HEK293 (cell line): ENCODE data around the gene ROR2.

Experiments used
- CTCF ChIA-PET: fragments of 350-600 bp; formaldehyde crosslinking; extraction: SDS; loops from one replicate; lab custom pipeline; 2021; ENCODE audit warnings: antibody characterized with exemption; lab: Yijun Ruan, JAX
- POLR2A ChIA-PET: fragments of 300-600 bp; formaldehyde crosslinking; extraction: SDS; loops from one replicate; lab custom pipeline; 2020; ENCODE audit warnings: antibody characterized with exemption, inconsistent platforms; lab: Yijun Ruan, JAX
- H3K27ac ChIP-seq: fragments of 200-500 bp; sonication (Bioruptor generic); 2 replicates; pipeline ENCODE4 v1.5.1; 2014; ENCODE audit warnings: low read depth, low read length, control low read depth, inconsistent platforms; ENCODE audit errors: extremely low read depth
- H3K36me3 ChIP-seq, 2 experiments: fragments of 200-500 bp in 1 of 2; sonication (Bioruptor generic) in 1 of 2; 1 replicate in 1 of 2; 2 replicates in 1 of 2; pipeline ENCODE4 v1.5.1; 2014 to 2017; ENCODE audit warnings: inconsistent platforms in 2 of 2, low read length in 2 of 2; ENCODE audit not compliant: control insufficient read depth in 2 of 2, insufficient read depth in 1 of 2
- H3K4me1 ChIP-seq: fragments of 200-500 bp; sonication (Bioruptor generic); 2 replicates; pipeline ENCODE4 v1.5.1; 2014; ENCODE audit warnings: mild to moderate bottlenecking, low read length, inconsistent platforms; ENCODE audit not compliant: control insufficient read depth, insufficient read depth
- H3K4me3 ChIP-seq: 2 replicates; pipeline ENCODE4 v1.5.1; 2011; ENCODE audit warnings: low read depth, mild to moderate bottlenecking, control low read depth, low read length, moderate library complexity
- H3K9me3 ChIP-seq: fragments of 200-500 bp; sonication (Bioruptor generic); 2 replicates; pipeline ENCODE4 v1.5.1; 2014; ENCODE audit warnings: low read depth, low read length, inconsistent platforms; ENCODE audit not compliant: control insufficient read depth, insufficient read depth
- ATF2 ChIP-seq: fragments of 450-650 bp; formaldehyde crosslinking; IDR thresholded peaks from 2 replicates; pipeline ENCODE4 v1.5.1; 2016; ENCODE audit warnings: missing biosample characterization, missing genetic modification characterization, low read depth
- BCL6B ChIP-seq: fragments of 450-650 bp; formaldehyde crosslinking; IDR thresholded peaks from 2 replicates; pipeline ENCODE4 v1.5.1; 2017; ENCODE audit warnings: missing biosample characterization, missing genetic modification characterization
- GFI1B ChIP-seq: fragments of 450-650 bp; formaldehyde crosslinking; IDR thresholded peaks from 2 replicates; pipeline ENCODE4 v1.5.1; 2016; ENCODE audit warnings: missing biosample characterization, missing genetic modification characterization
- IKZF3 ChIP-seq: fragments of 450-650 bp; IDR thresholded peaks from 2 replicates; pipeline ENCODE4 v1.5.0; 2018; ENCODE audit warnings: missing biosample characterization, mild to moderate bottlenecking, missing genetic modification characterization, moderate library complexity
- KLF1 ChIP-seq: fragments of 450-650 bp; formaldehyde crosslinking; IDR thresholded peaks from 2 replicates; pipeline ENCODE4 v1.5.1; 2016; ENCODE audit warnings: missing biosample characterization, missing genetic modification characterization
- KLF10 ChIP-seq: fragments of 450-650 bp; IDR thresholded peaks from 2 replicates; pipeline ENCODE4 v1.5.1; 2018; ENCODE audit warnings: missing biosample characterization, mild to moderate bottlenecking, missing genetic modification characterization
- MZF1 ChIP-seq: fragments of 450-650 bp; formaldehyde crosslinking; IDR thresholded peaks from 2 replicates; pipeline ENCODE4 v1.5.1; 2017; ENCODE audit warnings: missing biosample characterization, missing genetic modification characterization, borderline replicate concordance
- OSR2 ChIP-seq: fragments of 450-650 bp; formaldehyde crosslinking; IDR thresholded peaks from 2 replicates; pipeline ENCODE4 v1.5.1; 2016; ENCODE audit warnings: missing biosample characterization, missing genetic modification characterization
- PRDM4 ChIP-seq: fragments of 450-650 bp; formaldehyde crosslinking; IDR thresholded peaks from 2 replicates; pipeline ENCODE4 v1.5.1; 2017; ENCODE audit warnings: missing biosample characterization, missing genetic modification characterization
- RBAK ChIP-seq: fragments of 450-650 bp; formaldehyde crosslinking; IDR thresholded peaks from 2 replicates; pipeline ENCODE4 v1.5.1; 2016; ENCODE audit warnings: missing biosample characterization, missing genetic modification characterization
- REST ChIP-seq: fragments of 450-650 bp; formaldehyde crosslinking; IDR thresholded peaks from 2 replicates; pipeline ENCODE4 v1.5.1; 2016; ENCODE audit warnings: missing biosample characterization, missing genetic modification characterization
- SCRT2 ChIP-seq: fragments of 450-650 bp; formaldehyde crosslinking; IDR thresholded peaks from 2 replicates; pipeline ENCODE4 v1.5.1; 2016; ENCODE audit warnings: missing biosample characterization, missing genetic modification characterization
- SP7 ChIP-seq: fragments of 450-650 bp; formaldehyde crosslinking; IDR thresholded peaks from 2 replicates; pipeline ENCODE4 v1.5.1; 2016; ENCODE audit warnings: missing biosample characterization, missing genetic modification characterization
- ZFHX2 ChIP-seq: fragments of 450-650 bp; formaldehyde crosslinking; conservative IDR thresholded peaks from 2 replicates; pipeline ENCODE4 v1.5.1; 2016; ENCODE audit warnings: missing biosample characterization, missing genetic modification characterization
- ZNF175 ChIP-seq: fragments of 450-650 bp; formaldehyde crosslinking; IDR thresholded peaks from 2 replicates; pipeline ENCODE4 v1.5.1; 2016; ENCODE audit warnings: missing biosample characterization, missing genetic modification characterization
- ZNF248 ChIP-seq: fragments of 450-650 bp; formaldehyde crosslinking; IDR thresholded peaks from 2 replicates; pipeline ENCODE4 v1.5.1; 2017; ENCODE audit warnings: missing biosample characterization, missing genetic modification characterization
- ZNF354C ChIP-seq: fragments of 450-650 bp; formaldehyde crosslinking; IDR thresholded peaks from 2 replicates; pipeline ENCODE4 v1.5.1; 2016; ENCODE audit warnings: missing biosample characterization, missing genetic modification characterization, low read depth, borderline replicate concordance
- ZNF362 ChIP-seq: fragments of 450-650 bp; formaldehyde crosslinking; IDR thresholded peaks from 2 replicates; pipeline ENCODE4 v1.5.1; 2016; ENCODE audit warnings: missing biosample characterization, missing genetic modification characterization
- ZNF488 ChIP-seq: fragments of 450-650 bp; formaldehyde crosslinking; IDR thresholded peaks from 2 replicates; pipeline ENCODE4 v1.5.1; 2016; ENCODE audit warnings: missing biosample characterization, missing genetic modification characterization
- ZNF510 ChIP-seq: fragments of 450-650 bp; formaldehyde crosslinking; IDR thresholded peaks from 2 replicates; pipeline ENCODE4 v1.5.1; 2018; ENCODE audit warnings: mild to moderate bottlenecking, missing genetic modification characterization, missing biosample characterization; ENCODE audit not compliant: insufficient replicate concordance
- ZNF677 ChIP-seq: fragments of 450-650 bp; IDR thresholded peaks from 2 replicates; pipeline ENCODE4 v1.5.0; 2018; ENCODE audit warnings: missing biosample characterization, mild to moderate bottlenecking, missing genetic modification characterization, moderate library complexity
- ZNF791 ChIP-seq: fragments of 450-650 bp; formaldehyde crosslinking; IDR thresholded peaks from 2 replicates; pipeline ENCODE4 v1.5.1; 2016; ENCODE audit warnings: missing biosample characterization, missing genetic modification characterization
- ZSCAN5A ChIP-seq: fragments of 450-650 bp; formaldehyde crosslinking; IDR thresholded peaks from 2 replicates; pipeline ENCODE4 v1.5.1; 2016; ENCODE audit warnings: missing biosample characterization, missing genetic modification characterization

Gene ROR2

GRCh38 chr9:91948101-91948596 lies 1.9 kb downstream of the ROR2 start (continued):
- TF ChIP-seq ZNF362 (tag by site-specific recombination): no peak
- TF ChIP-seq ZNF791: no peak
- TF ChIP-seq ZNF248 (tag by site-specific recombination): no peak
- no peak for TF ChIP-seq ZNF354C (tag by site-specific recombination)
- no peak for TF ChIP-seq KLF1 (tag by site-specific recombination)
- TF ChIP-seq ZFHX2 (tag by site-specific recombination): no peak
- peak; percentile 92 for TF ChIP-seq ATF2 (tag by site-specific recombination)
- TF ChIP-seq IKZF3 (tag by site-specific recombination): peak; percentile 91
- no peak; the same call in 1 of the 2 replicates for TF ChIP-seq REST
- 0 out of 2 replicates have a peak, but pooled peaks have one; percentile 19 for TF ChIP-seq OSR2 (tag by site-specific recombination)
- TF ChIP-seq KLF10 (tag by site-specific recombination): 0 out of 2 replicates have a peak, but pooled peaks have one; percentile 43
- no peak for TF ChIP-seq PRDM4 (tag by site-specific recombination)
- TF ChIP-seq BCL6B (tag by site-specific recombination): no peak
- TF ChIP-seq, all 188 proteins: peak for 28

- ChIA-PET CTCF (interaction anchor here (0.7 to 2.8 kb wide), 5 partner anchors 8 to 188 kb away, joined by 3 to 15 read pairs (median 4); no protein-coding TSS in a partner anchor), POLR2A (no interaction called here)
- Histone ChIP-seq H3K36me3 (no peaks in the 10 kb centered on the region), H3K9me3 (no peaks in the 10 kb centered on the region), H3K4me1 (peaks cover 13% of the 10 kb centered on the region), H3K4me3 (no peak overlapping the region), H3K27ac (no peak overlapping the region; the same call in 1 of the 2 replicates)
- TF ChIP-seq SCRT2 (tag by site-specific recombination) (peak; percentile 86), GFI1B (tag by site-specific recombination) (no peak), ZNF677 (tag by site-specific recombination) (no peak), SP7 (peak; percentile 70; the same call in 1 of the 2 replicates), ZNF510 (no peak), ZNF175 (tag by site-specific recombination) (no peak), RBAK (no peak), MZF1 (tag by site-specific recombination) (no peak), ZSCAN5A (tag by site-specific recombination) (no peak), ZNF488 (tag by site-specific recombination) (no peak)
Measured at GRCh38 chr9:91946653-91947488, 3.2 kb downstream of the ROR2 start.
